ENCODE data around the gene RABGAP1L.

RABGAP1L gene

DNA sequence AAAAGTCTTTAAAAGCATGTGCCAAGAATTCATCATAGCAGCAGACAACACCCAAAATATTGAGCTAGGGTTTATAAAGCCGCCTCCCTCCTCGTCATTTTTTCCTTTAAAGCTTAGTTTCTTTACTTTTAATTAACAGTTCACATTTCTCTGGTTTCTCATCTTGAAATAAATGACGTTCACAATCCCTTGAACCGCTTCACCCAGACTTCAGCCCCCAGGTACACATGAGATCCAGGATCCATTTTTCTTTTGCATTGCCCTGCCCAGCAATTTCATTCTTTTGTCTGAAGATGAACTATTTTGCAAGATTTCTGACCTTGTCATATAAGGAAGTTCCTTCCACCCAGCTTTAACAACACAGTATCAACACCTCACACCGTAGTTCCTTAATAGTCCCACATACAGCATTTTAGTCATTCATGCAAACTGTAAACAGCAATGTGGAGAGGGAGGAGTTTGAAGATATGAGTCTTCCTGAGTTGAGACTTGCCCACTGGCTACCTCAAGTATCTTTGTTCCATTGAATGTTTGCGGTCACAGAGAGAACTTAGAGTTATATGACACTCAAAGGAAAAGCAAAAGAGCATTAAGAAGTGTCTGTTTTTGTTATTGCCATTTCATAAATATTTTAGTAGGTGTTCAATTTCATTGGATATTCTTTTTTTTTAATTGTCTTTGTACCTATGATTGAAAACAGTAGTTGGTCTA, 805.1 kb downstream of the RABGAP1L start:
- no peak for DNase-seq (ENCODE audit: low read depth)
- in situ Hi-C loops (cut with HindIII; ENCODE audit: low sequenced_read_pairs) = no loop called here
- TF ChIP-seq, protein P1, sequence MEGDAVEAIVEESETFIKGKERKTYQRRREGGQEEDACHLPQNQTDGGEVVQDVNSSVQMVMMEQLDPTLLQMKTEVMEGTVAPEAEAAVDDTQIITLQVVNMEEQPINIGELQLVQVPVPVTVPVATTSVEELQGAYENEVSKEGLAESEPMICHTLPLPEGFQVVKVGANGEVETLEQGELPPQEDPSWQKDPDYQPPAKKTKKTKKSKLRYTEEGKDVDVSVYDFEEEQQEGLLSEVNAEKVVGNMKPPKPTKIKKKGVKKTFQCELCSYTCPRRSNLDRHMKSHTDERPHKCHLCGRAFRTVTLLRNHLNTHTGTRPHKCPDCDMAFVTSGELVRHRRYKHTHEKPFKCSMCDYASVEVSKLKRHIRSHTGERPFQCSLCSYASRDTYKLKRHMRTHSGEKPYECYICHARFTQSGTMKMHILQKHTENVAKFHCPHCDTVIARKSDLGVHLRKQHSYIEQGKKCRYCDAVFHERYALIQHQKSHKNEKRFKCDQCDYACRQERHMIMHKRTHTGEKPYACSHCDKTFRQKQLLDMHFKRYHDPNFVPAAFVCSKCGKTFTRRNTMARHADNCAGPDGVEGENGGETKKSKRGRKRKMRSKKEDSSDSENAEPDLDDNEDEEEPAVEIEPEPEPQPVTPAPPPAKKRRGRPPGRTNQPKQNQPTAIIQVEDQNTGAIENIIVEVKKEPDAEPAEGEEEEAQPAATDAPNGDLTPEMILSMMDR (IDR thresholded peaks at IDR 0.05; ENCODE audit: low read depth, low read length, missing control alignments) = no peak
- H3K4me3 ChIP-seq (ENCODE audit: low read depth, low read length) = no peak overlapping the region

- DNase-seq (ENCODE audit: low read depth) = no peak
- in situ Hi-C loops (cut with HindIII; ENCODE audit: low sequenced_read_pairs) = no loop called here
- H3K4me3 ChIP-seq (ENCODE audit: low read depth, low read length) = no peak overlapping the region
Observed at GRCh38 chr1:174964972-174965361, 805.6 kb downstream of the RABGAP1L start.

DNA sequence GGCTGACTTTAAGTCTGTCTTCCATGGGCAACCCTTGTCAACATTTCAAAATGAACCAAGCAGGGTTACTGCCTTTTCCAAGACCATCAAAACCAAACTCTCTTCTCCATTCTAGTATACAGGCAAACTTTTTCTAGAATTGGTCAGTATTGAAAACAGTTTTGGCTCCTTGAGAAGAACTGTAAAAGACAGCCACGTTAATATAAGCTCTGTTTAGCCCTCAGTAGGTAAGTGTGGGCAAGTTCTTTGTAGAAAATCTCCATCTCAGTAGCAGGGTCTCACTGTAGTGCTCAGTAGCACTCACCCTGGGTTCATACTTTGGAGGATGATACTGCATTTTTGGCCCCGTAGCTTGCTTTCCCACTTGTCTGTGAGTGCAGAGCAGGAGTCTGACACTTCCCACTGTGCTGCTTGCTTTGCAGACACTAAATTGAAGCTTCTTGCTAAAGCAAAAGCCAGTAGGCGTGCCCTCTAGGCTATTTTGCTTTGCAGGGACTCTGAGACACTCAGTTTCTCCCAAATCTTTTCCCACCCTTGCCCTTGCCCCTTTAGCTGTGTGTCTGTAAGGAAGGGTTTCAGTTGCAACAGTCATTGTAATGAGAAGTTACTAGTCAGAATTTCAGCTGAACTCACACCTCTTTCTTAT, 806.2 kb downstream of the RABGAP1L start:
- in situ Hi-C loops (cut with HindIII; ENCODE audit: low sequenced_read_pairs) = no loop called here
- no peak overlapping the region for H3K4me3 ChIP-seq (ENCODE audit: low read depth, low read length)
- TF ChIP-seq, protein P1 (IDR thresholded peaks at IDR 0.05; ENCODE audit: low read depth, low read length, missing control alignments) = no peak
- DNase-seq (ENCODE audit: low read depth) = no peak

More at GRCh38 chr1:174964972-174965361, 805.6 kb downstream of the RABGAP1L start:
- TF ChIP-seq, protein P1 (IDR thresholded peaks at IDR 0.05; ENCODE audit: low read depth, low read length, missing control alignments) = no peak

DNA sequence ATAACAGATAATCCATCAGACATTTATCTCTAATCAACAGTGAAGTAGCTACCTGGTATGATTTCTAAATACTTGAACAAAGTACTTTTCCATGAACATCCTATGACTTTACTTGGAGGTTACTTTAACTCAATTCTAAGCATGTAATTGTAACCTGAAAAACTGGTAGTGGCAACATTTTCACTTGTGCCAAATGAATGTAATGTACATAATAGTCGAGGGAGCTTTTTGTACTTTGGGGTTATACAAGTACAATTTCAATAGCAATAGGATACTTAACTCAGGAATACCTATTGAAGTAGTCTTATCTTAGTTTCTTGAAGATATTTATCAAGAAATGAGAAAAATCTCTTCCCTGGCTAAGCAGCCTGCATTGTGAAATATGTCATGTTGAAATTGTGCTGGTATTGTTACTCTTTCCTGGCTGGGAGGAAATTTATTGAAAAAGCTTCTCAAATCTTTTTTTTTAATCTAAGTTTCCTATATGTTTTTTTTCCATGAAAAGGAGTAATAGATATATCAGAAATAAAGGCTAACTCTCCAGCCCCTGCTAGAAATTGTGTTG, 806.8 kb downstream of the RABGAP1L start:
- H3K4me3 ChIP-seq (ENCODE audit: low read depth, low read length) = no peak overlapping the region
- in situ Hi-C loops (cut with HindIII; ENCODE audit: low sequenced_read_pairs) = no loop called here
- no peak for DNase-seq (ENCODE audit: low read depth)
- TF ChIP-seq, protein P1 (IDR thresholded peaks at IDR 0.05; ENCODE audit: low read depth, low read length, missing control alignments) = no peak

- no peak overlapping the region for H3K4me3 ChIP-seq (ENCODE audit: low read depth, low read length)
- in situ Hi-C loops (cut with HindIII; ENCODE audit: low sequenced_read_pairs) = no loop called here
- DNase-seq (ENCODE audit: low read depth) = no peak
- TF ChIP-seq, protein P1 (IDR thresholded peaks at IDR 0.05; ENCODE audit: low read depth, low read length, missing control alignments) = no peak
Observed at GRCh38 chr1:174967845-174968705, 808.8 kb downstream of the RABGAP1L start.

GRCh38 chr1:174968750-174969244, 809.5 kb downstream of the RABGAP1L start:
- H3K4me3 ChIP-seq (ENCODE audit: low read depth, low read length) = no peak overlapping the region
- DNase-seq (ENCODE audit: low read depth) = peak; percentile 87
- TF ChIP-seq, protein P1 (IDR thresholded peaks at IDR 0.05; ENCODE audit: low read depth, low read length, missing control alignments) = no peak
- in situ Hi-C loops (cut with HindIII; ENCODE audit: low sequenced_read_pairs) = no loop called here
